ENCODE measurements around the gene ARHGAP11A.

ARHGAP11A gene

GRCh38 chr15:32637704-32638103 lies 22.4 kb downstream of the ARHGAP11A start:
- no peak overlapping the region for H3K27ac ChIP-seq
- TF ChIP-seq, protein P1, sequence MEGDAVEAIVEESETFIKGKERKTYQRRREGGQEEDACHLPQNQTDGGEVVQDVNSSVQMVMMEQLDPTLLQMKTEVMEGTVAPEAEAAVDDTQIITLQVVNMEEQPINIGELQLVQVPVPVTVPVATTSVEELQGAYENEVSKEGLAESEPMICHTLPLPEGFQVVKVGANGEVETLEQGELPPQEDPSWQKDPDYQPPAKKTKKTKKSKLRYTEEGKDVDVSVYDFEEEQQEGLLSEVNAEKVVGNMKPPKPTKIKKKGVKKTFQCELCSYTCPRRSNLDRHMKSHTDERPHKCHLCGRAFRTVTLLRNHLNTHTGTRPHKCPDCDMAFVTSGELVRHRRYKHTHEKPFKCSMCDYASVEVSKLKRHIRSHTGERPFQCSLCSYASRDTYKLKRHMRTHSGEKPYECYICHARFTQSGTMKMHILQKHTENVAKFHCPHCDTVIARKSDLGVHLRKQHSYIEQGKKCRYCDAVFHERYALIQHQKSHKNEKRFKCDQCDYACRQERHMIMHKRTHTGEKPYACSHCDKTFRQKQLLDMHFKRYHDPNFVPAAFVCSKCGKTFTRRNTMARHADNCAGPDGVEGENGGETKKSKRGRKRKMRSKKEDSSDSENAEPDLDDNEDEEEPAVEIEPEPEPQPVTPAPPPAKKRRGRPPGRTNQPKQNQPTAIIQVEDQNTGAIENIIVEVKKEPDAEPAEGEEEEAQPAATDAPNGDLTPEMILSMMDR (IDR thresholded peaks at IDR 0.05): no peak
- TF ChIP-seq ZFX (IDR thresholded peaks at IDR 0.05; ENCODE audit: borderline replicate concordance): no peak

GRCh38 chr15:32641517-32642059 lies 26.3 kb downstream of the ARHGAP11A start, which contains the start of gene SCG5:
Gene SCG5 (plus strand): TSS chr15:32641710. CDS start chr15:32643593, 1,883 bp downstream.
- H3K27ac ChIP-seq: no peak within 1 kb of the TSS

GRCh38 chr15:32642667-32643435 lies 27.5 kb downstream of the ARHGAP11A start:
- TF ChIP-seq ZFX (IDR thresholded peaks at IDR 0.05; ENCODE audit: borderline replicate concordance): no peak
- TF ChIP-seq, protein P1 (IDR thresholded peaks at IDR 0.05): no peak
- no peak overlapping the region for H3K27ac ChIP-seq

More at GRCh38 chr15:32641517-32642059, 26.3 kb downstream of the ARHGAP11A start, which contains the start of gene SCG5:
- no peak for TF ChIP-seq ZFX (IDR thresholded peaks at IDR 0.05; ENCODE audit: borderline replicate concordance)
- TF ChIP-seq, protein P1 (IDR thresholded peaks at IDR 0.05): no peak

- no peak overlapping the region for H3K27ac ChIP-seq
- no peak for TF ChIP-seq ZFX (IDR thresholded peaks at IDR 0.05; ENCODE audit: borderline replicate concordance)
- TF ChIP-seq, protein P1 (IDR thresholded peaks at IDR 0.05): no peak
Measured at GRCh38 chr15:32643907-32644445, 28.7 kb downstream of the ARHGAP11A start.

- TF ChIP-seq ZFX (IDR thresholded peaks at IDR 0.05; ENCODE audit: borderline replicate concordance): no peak
- TF ChIP-seq, protein P1 (IDR thresholded peaks at IDR 0.05): no peak
- H3K27ac ChIP-seq: no peak overlapping the region
Measured at GRCh38 chr15:32646291-32646690, 31.0 kb downstream of the ARHGAP11A start.

GRCh38 chr15:32649342-32649741 lies 34.0 kb downstream of the ARHGAP11A start:
- no peak overlapping the region for H3K27ac ChIP-seq
- TF ChIP-seq ZFX (IDR thresholded peaks at IDR 0.05; ENCODE audit: borderline replicate concordance): no peak
- TF ChIP-seq, protein P1 (IDR thresholded peaks at IDR 0.05): peak; percentile 46
